ENCODE measurements around the gene TOR3A.
"Not testable (repeated sequence)": the region's sequence is repeated elsewhere in the genome, so short reads cannot be mapped to it uniquely, and the experiment has no call there.

Gene TOR3A

GRCh38 chr1:179108644-179109043, 26.8 kb downstream of the TOR3A start:
- DNase-seq: no peak

GRCh38 chr1:179115181-179115580, 33.3 kb downstream of the TOR3A start:
- DNase-seq: no peak

- DNase-seq: no peak
These were observed 37.6 kb downstream of the TOR3A start for GRCh38 chr1:179119513-179119912.

GRCh38 chr1:179120736-179121135, 38.9 kb downstream of the TOR3A start:
- DNase-seq: no peak

- DNase-seq: peak; percentile 63
These were observed 39.5 kb downstream of the TOR3A start for GRCh38 chr1:179121159-179121938.

GRCh38 chr1:179124873-179125272, 43.0 kb downstream of the TOR3A start:
- no peak for DNase-seq

- no peak for DNase-seq
These were observed 44.6 kb downstream of the TOR3A start for GRCh38 chr1:179126338-179127060.

- DNase-seq: no peak
These were observed 45.5 kb downstream of the TOR3A start for GRCh38 chr1:179127163-179127895.

- DNase-seq: no peak
These were observed 46.6 kb downstream of the TOR3A start for GRCh38 chr1:179128520-179128919.

- peak; percentile 21 for DNase-seq
These were observed 48.0 kb downstream of the TOR3A start for GRCh38 chr1:179129702-179130473.

GRCh38 chr1:179135168-179135567, 53.3 kb downstream of the TOR3A start:
- not testable (repeated sequence) for DNase-seq

GRCh38 chr1:179135707-179136106, 53.8 kb downstream of the TOR3A start:
- not testable (repeated sequence) for DNase-seq

GRCh38 chr1:179137617-179138255, 55.9 kb downstream of the TOR3A start:
- DNase-seq: no peak

GRCh38 chr1:179138755-179139154, 56.9 kb downstream of the TOR3A start:
- DNase-seq: not testable (repeated sequence)

GRCh38 chr1:179141592-179142251, 59.9 kb downstream of the TOR3A start:
- peak; percentile 13 for DNase-seq

- no peak for DNase-seq
These were observed 61.0 kb downstream of the TOR3A start for GRCh38 chr1:179142889-179143299.

GRCh38 chr1:179143322-179143721, 61.5 kb downstream of the TOR3A start:
- no peak for DNase-seq

GRCh38 chr1:179144626-179145025, 62.8 kb downstream of the TOR3A start:
- DNase-seq: no peak

GRCh38 chr1:179145521-179145920, 63.7 kb downstream of the TOR3A start:
- no peak for DNase-seq

Measured in CD4-positive, alpha-beta T cell treated with Interleukin-17A for 4 hours (primary cell).